ENCODE results near the gene DEXI. TPM values are rescaled to one million over a fixed set of nuclear protein-coding genes. Genes with fewer than 3 reads are reported as not detected.

The DEXI gene
- total and polyA plus RNA-seq, 7 donors = 13.9 to 99.9 (median 55.0) TPM

- H3K27me3 ChIP-seq = no peaks in the 10 kb centered on the region
- DNase-seq = no peak
- no peaks in the 10 kb centered on the region for H3K9me3 ChIP-seq
- WGBS, 2 donors = 70 to 90% methylated on average over 8 of the region's 8 CpGs
- intact Hi-C loops (cut with DNase I) = no loop called here
- no peak overlapping the region for H3K27ac ChIP-seq
- TF ChIP-seq POLR2AphosphoS5 (IDR thresholded peaks at IDR 0.05) (no peak), CTCF (IDR thresholded peaks at IDR 0.05) (no peak)
- no peak overlapping the region for H3K4me3 ChIP-seq
- H3K36me3 ChIP-seq = peaks cover 0 to 43% (median 4%) of the 10 kb centered on the region in 4 donors
- peaks cover 0 to 65% (median 56%) of the 10 kb centered on the region in 4 donors for H3K4me1 ChIP-seq
These were observed 8.4 kb downstream of the DEXI start for GRCh38 chr16:10933865-10934264.

GRCh38 chr16:10932959-10933710, 9.1 kb downstream of the DEXI start:
- WGBS, 2 donors = 84 to 91% methylated on average over 11 of the region's 11 CpGs
- peaks cover 0 to 50% (median 8%) of the 10 kb centered on the region in 4 donors for H3K36me3 ChIP-seq
- DNase-seq = no peak
- intact Hi-C loops (cut with DNase I) = no loop called here
- peaks cover 0 to 58% (median 48%) of the 10 kb centered on the region in 4 donors for H3K4me1 ChIP-seq
- H3K27ac ChIP-seq = no peak overlapping the region
- TF ChIP-seq CTCF (IDR thresholded peaks at IDR 0.05) (no peak), POLR2A (IDR thresholded peaks at IDR 0.05) (no peak), POLR2AphosphoS5 (IDR thresholded peaks at IDR 0.05) (no peak), EP300 (IDR thresholded peaks at IDR 0.05) (no peak)
- H3K27me3 ChIP-seq = no peaks in the 10 kb centered on the region
- H3K9me3 ChIP-seq = no peaks in the 10 kb centered on the region
- H3K4me3 ChIP-seq = no peak overlapping the region

GRCh38 chr16:10931977-10932632, 10.2 kb downstream of the DEXI start:
- H3K4me3 ChIP-seq = no peak overlapping the region
- no peaks in the 10 kb centered on the region for H3K27me3 ChIP-seq
- no peak overlapping the region for H3K27ac ChIP-seq
- 94 to 96% methylated on average over 11 of the region's 11 CpGs for WGBS, 2 donors
- peaks cover 0 to 48% (median 38%) of the 10 kb centered on the region in 4 donors for H3K4me1 ChIP-seq
- TF ChIP-seq EP300 (IDR thresholded peaks at IDR 0.05) (no peak), POLR2AphosphoS5 (IDR thresholded peaks at IDR 0.05) (no peak), CTCF (IDR thresholded peaks at IDR 0.05) (no peak), POLR2A (IDR thresholded peaks at IDR 0.05) (no peak)
- intact Hi-C loops (cut with DNase I) = no loop called here
- H3K36me3 ChIP-seq = peaks cover 6 to 60% (median 18%) of the 10 kb centered on the region in 4 donors
- H3K9me3 ChIP-seq = no peaks in the 10 kb centered on the region
- DNase-seq = no peak

- WGBS, 2 donors = 69 to 79% methylated on average over 7 of the region's 7 CpGs
These were observed 11.1 kb downstream of the DEXI start for GRCh38 chr16:10931134-10931533.

More at GRCh38 chr16:10931134-10931533, 11.1 kb downstream of the DEXI start:
- H3K9me3 ChIP-seq = no peaks in the 10 kb centered on the region
- no peaks in the 10 kb centered on the region for H3K27me3 ChIP-seq
- H3K36me3 ChIP-seq = peaks cover 14 to 69% (median 25%) of the 10 kb centered on the region in 4 donors
- H3K4me1 ChIP-seq = peaks cover 0 to 38% (median 29%) of the 10 kb centered on the region in 4 donors
- no peak overlapping the region for H3K27ac ChIP-seq
- DNase-seq = no peak
- H3K4me3 ChIP-seq = no peak overlapping the region
- TF ChIP-seq CTCF (IDR thresholded peaks at IDR 0.05) (no peak), POLR2AphosphoS5 (IDR thresholded peaks at IDR 0.05) (no peak), POLR2A (IDR thresholded peaks at IDR 0.05) (no peak), EP300 (IDR thresholded peaks at IDR 0.05) (no peak)
- intact Hi-C loops (cut with DNase I) = no loop called here
